ENCODE measurements around the gene AGPAT2.
A peak's percentile ranks its signal among the peaks of the same experiment; 100 is the strongest.

GRCh38 chr9:136695435-136695895 lies 8.2 kb upstream of the AGPAT2 start:
- no peak for TF ChIP-seq CTCF (IDR thresholded peaks at IDR 0.05)
- TF ChIP-seq POLR2A (IDR thresholded peaks at IDR 0.05) = peak in 1 of 4 donors; percentile 29
- TF ChIP-seq POLR2AphosphoS5 (IDR thresholded peaks at IDR 0.05) = peak in 1 of 2 donors; percentile 47
- TF ChIP-seq EP300 (IDR thresholded peaks at IDR 0.05) = peak in 1 of 4 donors; percentile 67
